ENCODE results near the gene OSMR. TPM values are rescaled to one million over a fixed set of nuclear protein-coding genes. Genes with fewer than 3 reads are reported as not detected.

Gene OSMR
- total RNA-seq, 2 donors from 2014 or later = 3.0 to 14.3 TPM

DNA sequence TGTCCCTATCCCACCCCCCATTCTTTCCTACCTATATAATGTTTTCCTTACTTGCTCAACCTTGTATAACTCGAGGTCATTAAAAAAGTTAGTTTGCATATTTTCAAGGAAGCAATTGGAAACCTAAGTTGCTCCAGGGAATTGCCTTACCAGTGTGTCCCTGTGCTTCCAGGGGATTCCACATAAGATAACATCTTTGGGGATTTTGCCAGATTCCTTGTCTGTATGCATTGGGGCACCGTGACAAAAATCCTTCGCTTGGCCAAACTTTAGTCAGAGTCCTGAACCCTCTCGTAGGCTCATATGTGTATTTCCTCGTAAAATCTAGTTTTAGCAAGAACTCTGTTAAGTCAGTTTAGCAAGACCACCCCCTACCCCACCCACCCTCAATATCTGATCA is 14.7 kb upstream of the OSMR start:
- H3K36me3 ChIP-seq = no peaks in the 10 kb centered on the region
- intact Hi-C loops (cut with DNase I) = no loop called here
- no peaks in the 10 kb centered on the region for H3K9me3 ChIP-seq
- no peaks in the 10 kb centered on the region for H3K4me1 ChIP-seq
- no peak overlapping the region for H3K4me3 ChIP-seq
- no peak overlapping the region for H3K27ac ChIP-seq
- TF ChIP-seq, protein P1, sequence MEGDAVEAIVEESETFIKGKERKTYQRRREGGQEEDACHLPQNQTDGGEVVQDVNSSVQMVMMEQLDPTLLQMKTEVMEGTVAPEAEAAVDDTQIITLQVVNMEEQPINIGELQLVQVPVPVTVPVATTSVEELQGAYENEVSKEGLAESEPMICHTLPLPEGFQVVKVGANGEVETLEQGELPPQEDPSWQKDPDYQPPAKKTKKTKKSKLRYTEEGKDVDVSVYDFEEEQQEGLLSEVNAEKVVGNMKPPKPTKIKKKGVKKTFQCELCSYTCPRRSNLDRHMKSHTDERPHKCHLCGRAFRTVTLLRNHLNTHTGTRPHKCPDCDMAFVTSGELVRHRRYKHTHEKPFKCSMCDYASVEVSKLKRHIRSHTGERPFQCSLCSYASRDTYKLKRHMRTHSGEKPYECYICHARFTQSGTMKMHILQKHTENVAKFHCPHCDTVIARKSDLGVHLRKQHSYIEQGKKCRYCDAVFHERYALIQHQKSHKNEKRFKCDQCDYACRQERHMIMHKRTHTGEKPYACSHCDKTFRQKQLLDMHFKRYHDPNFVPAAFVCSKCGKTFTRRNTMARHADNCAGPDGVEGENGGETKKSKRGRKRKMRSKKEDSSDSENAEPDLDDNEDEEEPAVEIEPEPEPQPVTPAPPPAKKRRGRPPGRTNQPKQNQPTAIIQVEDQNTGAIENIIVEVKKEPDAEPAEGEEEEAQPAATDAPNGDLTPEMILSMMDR (IDR thresholded peaks at IDR 0.05) = no peak
- H3K9ac ChIP-seq (ENCODE audit: low read depth in 2 of 2, low read length in 2 of 2) = no peak overlapping the region
- H3K27me3 ChIP-seq = no peaks in the 10 kb centered on the region
- no peak for DNase-seq

DNA sequence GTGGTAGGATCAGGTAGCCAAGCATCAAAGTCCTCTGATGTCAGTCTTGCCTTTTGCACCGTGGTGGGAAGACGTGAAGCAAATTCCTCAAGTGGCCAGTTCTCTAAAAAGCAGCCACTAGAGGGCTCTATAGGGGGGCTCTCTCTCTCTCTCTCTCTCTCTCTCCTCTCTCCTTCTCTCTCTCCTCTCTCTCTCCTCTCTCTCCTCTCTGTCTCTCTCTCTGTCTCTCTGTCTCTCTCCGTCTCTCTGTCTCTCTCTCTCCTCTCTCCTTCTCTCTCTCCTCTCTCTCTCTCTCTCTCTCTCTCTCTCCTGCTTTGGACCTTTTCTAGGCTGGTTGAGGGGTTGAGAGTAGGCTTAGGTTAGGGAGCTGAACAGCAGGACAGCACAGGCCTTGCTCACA is 13.9 kb upstream of the OSMR start:
- no peaks in the 10 kb centered on the region for H3K4me1 ChIP-seq
- H3K27me3 ChIP-seq = no peaks in the 10 kb centered on the region
- H3K27ac ChIP-seq = no peak overlapping the region
- no peaks in the 10 kb centered on the region for H3K36me3 ChIP-seq
- intact Hi-C loops (cut with DNase I) = no loop called here
- DNase-seq = no peak
- H3K9me3 ChIP-seq = no peaks in the 10 kb centered on the region
- TF ChIP-seq, protein P1 (IDR thresholded peaks at IDR 0.05) = no peak
- no peak overlapping the region for H3K4me3 ChIP-seq
- no peak overlapping the region for H3K9ac ChIP-seq (ENCODE audit: low read depth in 2 of 2, low read length in 2 of 2)

DNA sequence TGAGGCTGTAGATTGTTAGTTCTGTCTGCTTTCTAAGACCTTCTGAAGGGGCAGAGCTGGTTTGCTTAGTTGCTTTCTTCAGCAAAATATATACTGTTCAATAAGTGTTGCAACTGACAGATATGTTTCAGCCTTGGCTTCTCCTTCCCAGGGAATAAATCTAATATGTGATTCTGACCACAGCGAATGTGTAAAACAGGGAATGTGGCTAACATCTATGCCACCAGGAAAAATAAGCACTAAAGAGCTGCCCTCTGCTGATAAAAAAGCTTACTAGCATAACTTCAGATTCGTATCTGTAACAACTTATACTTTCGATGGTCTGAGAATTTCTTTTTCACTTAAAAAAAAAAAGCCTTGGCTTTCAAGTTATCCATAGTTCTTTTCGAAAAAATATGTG is 13.0 kb upstream of the OSMR start:
- Histone ChIP-seq H3K4me3 (no peak overlapping the region), H3K9ac (ENCODE audit: low read depth in 2 of 2, low read length in 2 of 2) (no peak overlapping the region), H3K4me1 (no peaks in the 10 kb centered on the region), H3K27me3 (no peaks in the 10 kb centered on the region), H3K36me3 (no peaks in the 10 kb centered on the region), H3K9me3 (no peaks in the 10 kb centered on the region), H3K27ac (no peak overlapping the region)
- no peak for DNase-seq
- intact Hi-C loops (cut with DNase I) = no loop called here
- TF ChIP-seq, protein P1 (IDR thresholded peaks at IDR 0.05) = no peak

DNA sequence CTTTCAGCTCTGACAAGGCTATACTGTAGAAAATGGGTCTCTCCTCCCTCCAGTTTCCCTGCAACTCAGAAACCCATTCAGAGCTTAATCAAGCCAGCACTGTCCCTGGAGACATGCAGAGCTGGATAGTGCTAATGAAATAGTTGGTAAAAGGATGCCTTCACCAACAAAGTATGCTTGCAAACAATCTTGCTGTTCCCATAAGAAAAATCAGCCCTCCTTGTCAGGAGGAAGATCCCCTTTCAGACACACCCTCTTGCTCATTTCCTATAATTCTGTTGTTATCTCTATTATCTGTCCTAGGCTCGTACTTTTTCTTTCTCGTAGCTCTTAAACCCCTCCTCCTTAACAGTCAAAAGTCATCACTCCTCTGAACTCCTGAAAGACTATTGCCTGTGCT is 9.9 kb upstream of the OSMR start:
- no peak for DNase-seq
- H3K27me3 ChIP-seq = no peaks in the 10 kb centered on the region
- H3K4me3 ChIP-seq = no peak overlapping the region
- no peak overlapping the region for H3K27ac ChIP-seq
- no peak overlapping the region for H3K9ac ChIP-seq (ENCODE audit: low read depth in 2 of 2, low read length in 2 of 2)
- TF ChIP-seq, protein P1 (IDR thresholded peaks at IDR 0.05) = no peak
- intact Hi-C loops (cut with DNase I) = no loop called here
- no peaks in the 10 kb centered on the region for H3K36me3 ChIP-seq
- no peaks in the 10 kb centered on the region for H3K4me1 ChIP-seq
- H3K9me3 ChIP-seq = no peaks in the 10 kb centered on the region

DNA sequence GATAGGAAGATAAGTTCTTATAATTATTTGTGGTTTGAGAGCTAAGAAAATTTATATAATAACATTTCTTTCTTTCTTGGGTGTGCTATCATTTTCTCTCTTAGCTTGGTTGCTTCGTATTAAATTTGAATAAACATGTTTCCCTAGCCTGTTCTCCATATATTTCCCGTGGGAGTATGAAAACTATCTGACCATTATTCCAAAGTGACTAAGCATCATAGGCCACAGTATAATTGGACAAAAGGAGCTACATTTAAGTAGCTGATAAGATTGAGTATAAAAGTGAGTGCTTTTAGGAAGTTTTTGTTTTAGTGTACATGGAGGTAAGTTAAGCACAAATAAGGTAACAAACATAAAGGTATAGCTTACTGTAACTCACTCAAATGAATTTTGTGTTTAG is 8.4 kb upstream of the OSMR start:
- Histone ChIP-seq H3K27ac (no peak overlapping the region), H3K9me3 (no peaks in the 10 kb centered on the region), H3K27me3 (no peaks in the 10 kb centered on the region), H3K4me1 (no peaks in the 10 kb centered on the region), H3K4me3 (no peak overlapping the region), H3K36me3 (no peaks in the 10 kb centered on the region), H3K9ac (ENCODE audit: low read depth in 2 of 2, low read length in 2 of 2) (no peak overlapping the region)
- intact Hi-C loops (cut with DNase I) = no loop called here
- no peak for DNase-seq
- TF ChIP-seq, protein P1 (IDR thresholded peaks at IDR 0.05) = no peak

DNA sequence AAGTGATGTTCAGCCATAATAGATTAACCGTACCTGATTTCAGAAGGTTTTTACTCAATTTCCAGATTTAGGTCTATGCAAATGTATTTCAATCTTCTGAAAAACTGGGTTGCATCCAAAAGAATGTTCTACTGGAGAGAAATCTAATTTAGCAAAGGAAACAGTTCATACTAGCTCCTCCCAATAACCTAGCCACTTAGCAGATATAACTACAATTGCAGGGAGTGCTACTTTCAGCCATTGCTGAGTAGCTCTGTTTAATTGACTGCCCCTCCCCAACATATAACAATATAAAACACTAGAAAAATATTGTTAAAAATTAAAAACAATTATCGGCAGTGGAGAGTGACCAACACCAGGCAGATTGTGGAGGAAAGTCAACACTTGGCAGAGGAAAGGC is 7.9 kb upstream of the OSMR start:
- intact Hi-C loops (cut with DNase I) = no loop called here

More for the DNA sequence above, 7.9 kb upstream of the OSMR start:
- Histone ChIP-seq H3K9me3 (no peaks in the 10 kb centered on the region), H3K27ac (no peak overlapping the region), H3K27me3 (no peaks in the 10 kb centered on the region), H3K9ac (ENCODE audit: low read depth in 2 of 2, low read length in 2 of 2) (no peak overlapping the region), H3K4me1 (no peaks in the 10 kb centered on the region), H3K4me3 (no peak overlapping the region), H3K36me3 (no peaks in the 10 kb centered on the region)
- no peak for DNase-seq
- TF ChIP-seq, protein P1 (IDR thresholded peaks at IDR 0.05) = no peak
